Tibial nerve (tissue), 4 donors: ENCODE results near the gene CD24. TPM values are rescaled to one million over a fixed set of nuclear protein-coding genes. Genes with fewer than 3 reads are reported as not detected.
"Not testable (repeated sequence)": the region's sequence is repeated elsewhere in the genome, so short reads cannot be mapped to it uniquely, and the experiment has no call there.

Experiments used
- DNase-seq, 2 donors: peaks; one replicate each; pipeline ENCODE4 v3.0.0-alpha.2; 2019; ENCODE audit warnings: low spot score in 2 of 2
- H3K27ac ChIP-seq, 4 donors: fragments of 200-600 bp; sonication (generic) in 3 of 4; one replicate each; pipeline ENCODE4 v1.5.1; 2017 to 2019; ENCODE audit warnings: mild to moderate bottlenecking in 1 of 4
- H3K27me3 ChIP-seq, 2 donors: fragments of 200-600 bp; sonication (generic) in 1 of 2; one replicate each; pipeline versions ENCODE4 v1.5.1 to v1.6.0; 2017 to 2019
- H3K36me3 ChIP-seq, 3 donors: fragments of 200-600 bp; sonication (generic); one replicate each; pipeline ENCODE4 v1.5.1; 2018 to 2019
- H3K4me1 ChIP-seq, 4 donors: fragments of 200-600 bp; sonication (generic) in 3 of 4; one replicate each; pipeline ENCODE4 v1.5.1; 2017 to 2019
- H3K4me3 ChIP-seq, 4 donors: fragments of 200-600 bp; sonication (generic) in 3 of 4; one replicate each; pipeline ENCODE4 v1.5.1; 2017 to 2019; ENCODE audit warnings: mild to moderate bottlenecking in 1 of 4, moderate library complexity in 1 of 4
- H3K9me3 ChIP-seq, 4 donors: fragments of 200-600 bp; sonication (generic) in 3 of 4; one replicate each; pipeline ENCODE4 v1.5.1; 2017 to 2019
- CTCF ChIP-seq, 5 experiments: fragments of 200-600 bp in 3 of 5; fragments of 450-650 bp in 2 of 5; sonication (generic) in 3 of 5; IDR thresholded peaks; one replicate each; pipeline ENCODE4 v1.5.1; 2016 to 2019; ENCODE audit warnings: antibody characterized with exemption in 5 of 5, mild to moderate bottlenecking in 3 of 5, moderate library complexity in 2 of 5
- EP300 ChIP-seq, 2 donors: sonication (generic); formaldehyde crosslinking; IDR thresholded peaks; one replicate each; pipeline ENCODE4 v1.6.1; 2017; ENCODE audit warnings: antibody characterized with exemption in 2 of 2, mild to moderate bottlenecking in 1 of 2
- POLR2A ChIP-seq, 2 donors: fragments of 450-650 bp; IDR thresholded peaks; one replicate each; pipeline ENCODE4 v1.6.1; 2017; ENCODE audit warnings: antibody characterized with exemption in 2 of 2, mild to moderate bottlenecking in 2 of 2, moderate library complexity in 2 of 2
- WGBS, 2 donors: methylation state at CpG; one replicate each; pipeline ENCODE4 v1.1.5; 2018; 5-methylcytosine and 5-hydroxymethylcytosine counted together
- total RNA-seq, 4 donors: library from RNA; depleted of rRNA; stranded (reverse); fragments of >200 nt; gene quantifications; one replicate each; pipeline ENCODE4 v1.1.0, GENCODE V29; 2016

Gene CD24
- 1 to 10 TPM in 2 of 4 donors, under 1 TPM in 1, not detected in 1; 0.66 to 5.9 (median 2.4) TPM for total RNA-seq

- H3K4me1 ChIP-seq, result peaks cover 0 to 34% (median 9%) of the 10 kb centered on the region in 4 donors
- H3K36me3 ChIP-seq, result no peaks in the 10 kb centered on the region
- TF ChIP-seq POLR2A (IDR thresholded peaks at IDR 0.05) (no peak), EP300 (IDR thresholded peaks at IDR 0.05) (no peak), CTCF (IDR thresholded peaks at IDR 0.05) (no peak)
- H3K9me3 ChIP-seq, result no peaks in the 10 kb centered on the region
- WGBS, 2 donors, result 0% methylated on average over 6 to 33 of the region's 73 CpGs
- H3K27ac ChIP-seq, result peak within 1 kb of the TSS in 1 of 4 donors; percentile 76
- DNase-seq, result no peak
- peak within 1 kb of the TSS; percentile 27 to 59 (median 46) for H3K4me3 ChIP-seq
- peaks cover 0 to 83% of the 10 kb centered on the region in 2 donors for H3K27me3 ChIP-seq
Measured at GRCh38 chr6:106974336-106974998, at the start of gene CD24. Gene CD24 (minus strand): TSS chr6:106974729. CDS start chr6:106974646, 83 bp downstream.

- DNase-seq, result no peak
- Histone ChIP-seq H3K9me3 (no peaks in the 10 kb centered on the region), H3K36me3 (no peaks in the 10 kb centered on the region), H3K4me3 (no peak overlapping the region), H3K27ac (no peak overlapping the region), H3K4me1 (no peaks in the 10 kb centered on the region), H3K27me3 (no peaks in the 10 kb centered on the region)
- 49 to 66% methylated on average over 1 of the region's 1 CpG for WGBS, 2 donors
- TF ChIP-seq EP300 (IDR thresholded peaks at IDR 0.05), result no peak
- no peak for TF ChIP-seq CTCF (IDR thresholded peaks at IDR 0.05)
- TF ChIP-seq POLR2A (IDR thresholded peaks at IDR 0.05), result no peak
Measured at GRCh38 chr6:107021446-107022185, 47.1 kb upstream of the CD24 start.

GRCh38 chr6:107020239-107020638, 45.7 kb upstream of the CD24 start:
- no peak for DNase-seq
- Histone ChIP-seq H3K27ac (no peak overlapping the region), H3K36me3 (no peaks in the 10 kb centered on the region), H3K4me1 (no peaks in the 10 kb centered on the region), H3K27me3 (no peaks in the 10 kb centered on the region), H3K9me3 (no peaks in the 10 kb centered on the region), H3K4me3 (no peak overlapping the region)
- WGBS, 2 donors, result 73% methylated on average over 4 of the region's 4 CpGs
- TF ChIP-seq CTCF (IDR thresholded peaks at IDR 0.05) (no peak), POLR2A (IDR thresholded peaks at IDR 0.05) (no peak), EP300 (IDR thresholded peaks at IDR 0.05) (no peak)

GRCh38 chr6:107019628-107020027, 45.1 kb upstream of the CD24 start:
- not testable (repeated sequence) for H3K36me3 ChIP-seq, H3K4me1 ChIP-seq, H3K27me3 ChIP-seq, H3K4me3 ChIP-seq, H3K27ac ChIP-seq, H3K9me3 ChIP-seq, DNase-seq
- 87 to 91% methylated on average over 8 of the region's 8 CpGs for WGBS, 2 donors

- Histone ChIP-seq H3K27ac (no peak overlapping the region), H3K36me3 (no peaks in the 10 kb centered on the region), H3K27me3 (no peaks in the 10 kb centered on the region), H3K4me3 (no peak overlapping the region), H3K4me1 (no peaks in the 10 kb centered on the region), H3K9me3 (no peaks in the 10 kb centered on the region)
- 51 to 58% methylated on average over 5 of the region's 5 CpGs for WGBS, 2 donors
- DNase-seq, result no peak
- TF ChIP-seq EP300 (IDR thresholded peaks at IDR 0.05), result no peak
- TF ChIP-seq CTCF (IDR thresholded peaks at IDR 0.05), result no peak
- no peak for TF ChIP-seq POLR2A (IDR thresholded peaks at IDR 0.05)
Measured at GRCh38 chr6:107019047-107019446, 44.5 kb upstream of the CD24 start.
